DND-41 (cell line): Measurements from ENCODE around the gene UBTD1.

Source experiments
- ATAC-seq: fragments of 200-7000 bp; cut with Tn5 transposase; 3 replicates; pipeline ENCODE4 v1.9.1; 2021; ENCODE audit warnings: low read depth; ENCODE audit not compliant: insufficient read depth
- DNase-seq: peaks from one replicate; pipeline ENCODE4 v3.0.0-alpha.2; 2020
- H2AFZ ChIP-seq: 2 replicates; pipeline ENCODE4 v1.6.0; 2012; ENCODE audit warnings: low read depth, low read length
- H3K27ac ChIP-seq: 2 replicates; pipeline ENCODE4 v1.5.1; 2012; ENCODE audit warnings: low read length, inconsistent platforms
- H3K27me3 ChIP-seq: fragments of 200-600 bp; sonication (generic); 2 replicates; pipeline ENCODE4 v1.6.0; 2012; ENCODE audit warnings: low read length, mild to moderate bottlenecking, inconsistent platforms; ENCODE audit not compliant: insufficient read depth, poor library complexity
- H3K36me3 ChIP-seq: 2 replicates; pipeline ENCODE4 v1.5.1; 2012; ENCODE audit warnings: low read length, inconsistent platforms; ENCODE audit not compliant: insufficient read depth
- H3K4me1 ChIP-seq: 2 replicates; pipeline ENCODE4 v1.5.1; 2012; ENCODE audit warnings: mild to moderate bottlenecking, low read length; ENCODE audit not compliant: insufficient read depth
- H3K4me2 ChIP-seq: 2 replicates; pipeline ENCODE4 v1.6.0; 2012; ENCODE audit warnings: mild to moderate bottlenecking, moderate library complexity, low read length, inconsistent platforms; ENCODE audit not compliant: insufficient read depth
- H3K4me3 ChIP-seq, 2 experiments: fragments of 200-600 bp in 1 of 2; shearing (Covaris generic) in 1 of 2; 2 replicates each; pipeline ENCODE4 v1.5.1; 2012 to 2016; ENCODE audit warnings: inconsistent platforms in 2 of 2, low read length in 2 of 2, mild to moderate bottlenecking in 2 of 2, low read depth in 1 of 2, moderate library complexity in 1 of 2
- H3K79me2 ChIP-seq: 2 replicates; pipeline ENCODE4 v1.6.0; 2012; ENCODE audit warnings: low read length, inconsistent platforms; ENCODE audit not compliant: insufficient read depth
- H3K9ac ChIP-seq: 2 replicates; pipeline ENCODE4 v1.6.0; 2012; ENCODE audit warnings: low read depth, mild to moderate bottlenecking, inconsistent platforms, low read length, moderate library complexity
- H3K9me3 ChIP-seq: 2 replicates; pipeline ENCODE4 v1.5.1; 2012; ENCODE audit warnings: low read length, moderate library complexity, mild to moderate bottlenecking, inconsistent platforms; ENCODE audit not compliant: insufficient read depth, severe bottlenecking
- H4K20me1 ChIP-seq: 2 replicates; pipeline ENCODE4 v1.6.0; 2012; ENCODE audit warnings: low read length; ENCODE audit not compliant: insufficient read depth
- EZH2 ChIP-seq: IDR thresholded peaks from 3 replicates; pipeline ENCODE4 v1.6.1; 2012; ENCODE audit warnings: borderline replicate concordance, low read depth, mild to moderate bottlenecking, moderate library complexity, low read length, inconsistent platforms; ENCODE audit not compliant: severe bottlenecking
- TF ChIP-seq, protein P1 (sequence below): IDR thresholded peaks from 2 replicates; pipeline ENCODE4 v1.5.1; 2012; ENCODE audit warnings: borderline replicate concordance, low read length, moderate library complexity, mild to moderate bottlenecking; ENCODE audit not compliant: poor library complexity, severe bottlenecking; ENCODE audit errors: extremely low read depth

UBTD1 gene

DNA sequence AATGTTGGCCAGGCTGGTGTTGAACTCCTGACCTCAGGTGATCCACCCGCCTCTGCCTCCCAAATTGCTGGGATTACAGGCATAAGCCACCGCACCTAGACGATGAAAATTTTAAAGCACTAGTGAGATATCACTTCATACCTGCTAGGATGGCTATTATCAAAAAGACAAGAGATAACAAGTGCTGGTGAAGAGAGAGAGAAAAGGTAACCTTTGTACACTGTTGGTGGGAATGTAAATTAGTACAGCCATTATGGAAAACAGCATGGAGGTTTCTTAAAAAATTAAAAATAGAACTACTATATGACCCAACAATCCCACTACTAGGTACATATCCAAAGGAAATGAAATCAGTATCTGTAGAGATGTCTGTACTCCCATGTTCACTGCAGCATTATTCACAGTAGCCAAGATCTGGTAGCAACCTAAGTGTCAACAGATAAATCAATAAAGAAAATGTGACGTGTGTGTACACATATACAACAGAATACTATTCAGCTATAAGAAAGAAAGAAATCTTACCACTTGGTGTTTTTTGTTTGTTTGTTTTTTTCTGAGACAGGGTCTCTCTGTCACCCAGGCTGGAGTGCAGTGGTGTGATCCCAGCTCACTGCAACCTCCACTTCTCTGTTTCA is 13.0 kb upstream of the UBTD1 start:
- no peak for ATAC-seq
- no peaks in the 10 kb centered on the region for H3K27me3 ChIP-seq
- peaks cover 82% of the 10 kb centered on the region for H3K79me2 ChIP-seq

DNA sequence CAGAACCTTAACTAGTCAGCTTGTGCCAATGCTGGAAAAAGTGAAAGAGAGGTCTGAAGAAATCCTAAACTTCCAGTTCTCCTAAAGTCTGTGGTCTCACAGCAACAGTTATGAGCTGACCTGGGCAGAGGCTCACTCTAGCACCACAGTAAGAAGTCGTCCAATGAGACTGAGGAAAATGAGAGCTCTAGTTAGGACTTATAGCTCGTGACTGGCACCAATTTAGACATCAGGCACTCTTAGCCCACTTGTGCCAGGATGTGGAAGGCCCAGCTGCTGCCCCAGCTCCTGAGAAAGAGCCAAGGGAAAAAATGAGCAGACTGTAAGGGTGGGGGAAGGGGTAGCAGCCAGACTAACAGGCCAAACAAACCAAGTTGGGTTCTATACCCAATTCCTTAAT is 8.1 kb upstream of the UBTD1 start:
- TF ChIP-seq EZH2: no peak
- TF ChIP-seq, protein P1, sequence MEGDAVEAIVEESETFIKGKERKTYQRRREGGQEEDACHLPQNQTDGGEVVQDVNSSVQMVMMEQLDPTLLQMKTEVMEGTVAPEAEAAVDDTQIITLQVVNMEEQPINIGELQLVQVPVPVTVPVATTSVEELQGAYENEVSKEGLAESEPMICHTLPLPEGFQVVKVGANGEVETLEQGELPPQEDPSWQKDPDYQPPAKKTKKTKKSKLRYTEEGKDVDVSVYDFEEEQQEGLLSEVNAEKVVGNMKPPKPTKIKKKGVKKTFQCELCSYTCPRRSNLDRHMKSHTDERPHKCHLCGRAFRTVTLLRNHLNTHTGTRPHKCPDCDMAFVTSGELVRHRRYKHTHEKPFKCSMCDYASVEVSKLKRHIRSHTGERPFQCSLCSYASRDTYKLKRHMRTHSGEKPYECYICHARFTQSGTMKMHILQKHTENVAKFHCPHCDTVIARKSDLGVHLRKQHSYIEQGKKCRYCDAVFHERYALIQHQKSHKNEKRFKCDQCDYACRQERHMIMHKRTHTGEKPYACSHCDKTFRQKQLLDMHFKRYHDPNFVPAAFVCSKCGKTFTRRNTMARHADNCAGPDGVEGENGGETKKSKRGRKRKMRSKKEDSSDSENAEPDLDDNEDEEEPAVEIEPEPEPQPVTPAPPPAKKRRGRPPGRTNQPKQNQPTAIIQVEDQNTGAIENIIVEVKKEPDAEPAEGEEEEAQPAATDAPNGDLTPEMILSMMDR: no peak
- Histone ChIP-seq H3K27me3 (no peaks in the 10 kb centered on the region), H3K4me1 (peaks cover 9% of the 10 kb centered on the region; the same call in 1 of the 2 replicates), H3K27ac (no peak overlapping the region), H3K4me2 (no peak overlapping the region), H3K9me3 (no peaks in the 10 kb centered on the region), H4K20me1 (peaks cover 71% of the 10 kb centered on the region), H3K4me3 (no peak overlapping the region), H3K9ac (no peak overlapping the region), H3K79me2 (peaks cover 97% of the 10 kb centered on the region), H3K36me3 (peaks cover 34% of the 10 kb centered on the region), H2AFZ (no peak overlapping the region)
- ATAC-seq: no peak
- DNase-seq: no peak

More for the DNA sequence above, 13.0 kb upstream of the UBTD1 start:
- Histone ChIP-seq H3K9ac (no peak overlapping the region), H3K4me2 (no peak overlapping the region), H4K20me1 (peaks cover 40% of the 10 kb centered on the region), H3K4me1 (no peaks in the 10 kb centered on the region), H3K27ac (no peak overlapping the region), H3K4me3 (no peak overlapping the region), H3K9me3 (no peaks in the 10 kb centered on the region), H3K36me3 (peaks cover 41% of the 10 kb centered on the region), H2AFZ (no peak overlapping the region)
- TF ChIP-seq EZH2: no peak
- TF ChIP-seq, protein P1: no peak
- no peak for DNase-seq

DNA sequence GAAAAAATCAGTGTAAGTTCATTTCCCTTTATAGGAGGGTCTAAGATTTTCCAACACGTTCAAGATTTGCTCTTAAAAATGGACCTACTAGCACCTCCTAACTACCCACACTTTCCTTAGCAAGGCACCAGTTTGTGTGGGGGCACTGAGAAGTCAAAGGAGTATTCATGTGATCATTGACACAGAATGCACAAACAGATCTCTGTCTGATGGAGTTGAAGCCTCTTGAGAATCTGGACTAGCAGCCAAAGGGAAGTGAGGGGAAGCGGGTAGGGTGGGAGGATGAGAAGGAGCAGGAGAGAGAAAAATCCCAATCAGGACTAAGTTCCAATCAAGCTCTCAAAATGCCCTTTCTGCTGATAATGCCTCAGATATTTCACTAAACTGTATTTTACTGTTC is 4.6 kb upstream of the UBTD1 start:
- H3K79me2 ChIP-seq: peaks cover 89% of the 10 kb centered on the region
- H4K20me1 ChIP-seq: peaks cover 72% of the 10 kb centered on the region
- no peak for DNase-seq
- no peak overlapping the region for H2AFZ ChIP-seq
- no peak overlapping the region for H3K27ac ChIP-seq
- peaks cover 32% of the 10 kb centered on the region for H3K4me1 ChIP-seq
- ATAC-seq: no peak
- 0 out of 2 replicates have a peak overlapping the region, but pooled peaks have one; percentile 10 for H3K4me2 ChIP-seq
- peaks cover 29% of the 10 kb centered on the region for H3K36me3 ChIP-seq
- H3K27me3 ChIP-seq: peaks cover 4% of the 10 kb centered on the region
- no peak overlapping the region for H3K4me3 ChIP-seq
- no peaks in the 10 kb centered on the region for H3K9me3 ChIP-seq
- TF ChIP-seq, protein P1: no peak
- TF ChIP-seq EZH2: no peak
- H3K9ac ChIP-seq: no peak overlapping the region
